Mesangial cell (primary cell): ENCODE measurements around the gene IFT25. TPM values are rescaled to one million over a fixed set of nuclear protein-coding genes. Genes with fewer than 3 reads are reported as not detected.

Experiments
- total RNA-seq: library from RNA; depleted of rRNA; stranded (reverse); fragments of >200 nt; gene quantifications from 2 replicates; pipeline ENCODE4 v1.2.3, GENCODE V29; 2015

IFT25 gene
- 12.9 and 28.5 TPM in 2 replicates for total RNA-seq

GRCh38 chr1:53945433-53946251, at the start of gene IFT25:
Gene IFT25, minus strand, starts transcription at chr1:53945699. Its CDS starts 5,617 bp downstream, at chr1:53940082.

GRCh38 chr1:53946252-53947171, 1.0 kb upstream of the IFT25 start, which contains the start of gene LRRC42:
Gene LRRC42, plus strand, starts transcription at chr1:53946350. Its CDS starts 5,650 bp downstream, at chr1:53952000.

GRCh38 chr1:53893999-53894636, 51.4 kb downstream of the IFT25 start, which contains the start of gene DIO1:
Gene DIO1, plus strand, starts transcription at chr1:53894187. Its CDS starts 24 bp downstream, at chr1:53894211.

GRCh38 chr1:53889304-53890298, 55.9 kb downstream of the IFT25 start, which contains the start of gene YIPF1:
Gene YIPF1, minus strand, starts transcription at chr1:53889797. Its CDS starts 860 bp downstream, at chr1:53888937.

Other genes starting within 250 kb of the IFT25 start
- gene GLIS1, start 206.5 kb downstream of the IFT25 start, total RNA-seq = 6.7 and 12.5 TPM in 2 replicates
- gene NDC1, start 107.4 kb downstream of the IFT25 start, total RNA-seq = 11.0 and 44.2 TPM in 2 replicates
- gene YIPF1, start 55.9 kb downstream of the IFT25 start, total RNA-seq = 14.5 and 29.3 TPM in 2 replicates
- gene DIO1, start 51.5 kb downstream of the IFT25 start, total RNA-seq = not detected in 2 replicates
- gene LRRC42, start 651 bp upstream of the IFT25 start, total RNA-seq = 35.9 and 40.1 TPM in 2 replicates
- not detected in 2 replicates for gene LDLRAD1, start 72.5 kb upstream of the IFT25 start, total RNA-seq
- 62.4 and 136 TPM in 2 replicates for gene TMEM59, start 107.5 kb upstream of the IFT25 start, total RNA-seq
- gene TCEANC2, start 107.9 kb upstream of the IFT25 start, total RNA-seq = 2.0 and 2.6 TPM in 2 replicates
- gene CDCP2, start 207.3 kb upstream of the IFT25 start, total RNA-seq = not detected in 2 replicates